Measurements from ENCODE around the gene CAB39L.

The CAB39L gene

GRCh38 chr13:49395451-49395865 lies 48.4 kb downstream of the CAB39L start:
- H3K36me3 ChIP-seq (ENCODE audit: low read length): no peaks in the 10 kb centered on the region
- H4K20me1 ChIP-seq (ENCODE audit: low read depth, low read length): no peaks in the 10 kb centered on the region; the same call in 1 of the 2 replicates
- H3F3A ChIP-seq (ENCODE audit: insufficient read depth): no peaks in the 10 kb centered on the region
- H3K9ac ChIP-seq (ENCODE audit: low read length): no peak overlapping the region
- no peak overlapping the region for H2AFZ ChIP-seq (ENCODE audit: low read depth, low read length, severe bottlenecking)
- no peak for TF ChIP-seq CTCF (IDR thresholded peaks at IDR 0.05; ENCODE audit: insufficient read depth, low read length, poor library complexity, severe bottlenecking)
- TF ChIP-seq EZH2phosphoT487 (conservative IDR thresholded peaks at IDR 0.05; ENCODE audit: low read length): no peak
- H3K4me3 ChIP-seq (ENCODE audit: insufficient read depth, low read length, poor library complexity, severe bottlenecking): no peak overlapping the region
- H3K27me3 ChIP-seq (ENCODE audit: low read length): no peaks in the 10 kb centered on the region
- no peaks in the 10 kb centered on the region for H3K79me2 ChIP-seq (ENCODE audit: insufficient read depth, low read length)
- H3K9me3 ChIP-seq (ENCODE audit: insufficient read depth, low read length): no peaks in the 10 kb centered on the region
- H3K9me2 ChIP-seq (replicated peaks; ENCODE audit: insufficient read depth, low read length): no peaks in the 10 kb centered on the region
- no peak overlapping the region for H3K4me2 ChIP-seq (ENCODE audit: low read depth, low read length, poor library complexity, severe bottlenecking)
- H3K27ac ChIP-seq (ENCODE audit: low read depth, low read length): no peak overlapping the region

- Histone ChIP-seq H3F3A (ENCODE audit: insufficient read depth) (no peaks in the 10 kb centered on the region), H3K4me2 (ENCODE audit: low read depth, low read length, poor library complexity, severe bottlenecking) (no peak overlapping the region), H3K27me3 (ENCODE audit: low read length) (no peaks in the 10 kb centered on the region), H3K9me2 (replicated peaks; ENCODE audit: insufficient read depth, low read length) (no peaks in the 10 kb centered on the region), H3K36me3 (ENCODE audit: low read length) (no peaks in the 10 kb centered on the region), H3K9me3 (ENCODE audit: insufficient read depth, low read length) (no peaks in the 10 kb centered on the region), H3K9ac (ENCODE audit: low read length) (no peak overlapping the region), H2AFZ (ENCODE audit: low read depth, low read length, severe bottlenecking) (no peak overlapping the region), H3K4me3 (ENCODE audit: insufficient read depth, low read length, poor library complexity, severe bottlenecking) (no peak overlapping the region), H3K27ac (ENCODE audit: low read depth, low read length) (no peak overlapping the region), H4K20me1 (ENCODE audit: low read depth, low read length) (no peaks in the 10 kb centered on the region; the same call in 1 of the 2 replicates), H3K79me2 (ENCODE audit: insufficient read depth, low read length) (no peaks in the 10 kb centered on the region)
- TF ChIP-seq CTCF (IDR thresholded peaks at IDR 0.05; ENCODE audit: insufficient read depth, low read length, poor library complexity, severe bottlenecking): no peak
- no peak for TF ChIP-seq EZH2phosphoT487 (conservative IDR thresholded peaks at IDR 0.05; ENCODE audit: low read length)
Observed at GRCh38 chr13:49388091-49388635, 55.7 kb downstream of the CAB39L start.

- H3K36me3 ChIP-seq (ENCODE audit: low read length): no peaks in the 10 kb centered on the region
- no peak overlapping the region for H3K4me2 ChIP-seq (ENCODE audit: low read depth, low read length, poor library complexity, severe bottlenecking)
- H3K79me2 ChIP-seq (ENCODE audit: insufficient read depth, low read length): no peaks in the 10 kb centered on the region
- H3F3A ChIP-seq (ENCODE audit: insufficient read depth): no peaks in the 10 kb centered on the region
- H4K20me1 ChIP-seq (ENCODE audit: low read depth, low read length): no peaks in the 10 kb centered on the region
- H3K27me3 ChIP-seq (ENCODE audit: low read length): no peaks in the 10 kb centered on the region
- H3K4me3 ChIP-seq (ENCODE audit: insufficient read depth, low read length, poor library complexity, severe bottlenecking): no peak overlapping the region
- no peaks in the 10 kb centered on the region for H3K9me3 ChIP-seq (ENCODE audit: insufficient read depth, low read length)
- H3K9me2 ChIP-seq (replicated peaks; ENCODE audit: insufficient read depth, low read length): no peaks in the 10 kb centered on the region
- H2AFZ ChIP-seq (ENCODE audit: low read depth, low read length, severe bottlenecking): no peak overlapping the region
- no peak overlapping the region for H3K27ac ChIP-seq (ENCODE audit: low read depth, low read length)
- no peak overlapping the region for H3K9ac ChIP-seq (ENCODE audit: low read length)
- TF ChIP-seq CTCF (IDR thresholded peaks at IDR 0.05; ENCODE audit: insufficient read depth, low read length, poor library complexity, severe bottlenecking) (no peak), EZH2phosphoT487 (conservative IDR thresholded peaks at IDR 0.05; ENCODE audit: low read length) (no peak)
Observed at GRCh38 chr13:49386664-49387063, 57.2 kb downstream of the CAB39L start.
